GM23248 (cell line): Measurements from ENCODE around the gene NOTUM. TPM values are rescaled to one million over a fixed set of nuclear protein-coding genes. Genes with fewer than 3 reads are reported as not detected.

Experiments used
- DNase-seq: peaks from one replicate; pipeline ENCODE4 v3.0.0-alpha.2; 2015
- H2AFZ ChIP-seq: fragments of 200-600 bp; sonication (generic); 2 replicates; pipeline ENCODE4 v1.6.1; 2016; ENCODE audit warnings: antibody characterized with exemption
- H3F3A ChIP-seq: fragments of 200-600 bp; sonication (generic); 2 replicates; pipeline ENCODE4 v1.6.1; 2016; ENCODE audit warnings: mild to moderate bottlenecking, antibody characterized with exemption, mixed run types; ENCODE audit not compliant: insufficient read depth
- H3K27ac ChIP-seq: fragments of 200-600 bp; sonication (generic); 2 replicates; pipeline ENCODE4 v1.5.1; 2016; ENCODE audit warnings: mild to moderate bottlenecking
- H3K27me3 ChIP-seq: fragments of 200-600 bp; sonication (generic); replicated peaks from 2 replicates; pipeline ENCODE4 v1.6.1; 2016; ENCODE audit warnings: mild to moderate bottlenecking; ENCODE audit not compliant: insufficient read depth
- H3K36me3 ChIP-seq: fragments of 200-600 bp; sonication (generic); 2 replicates; pipeline ENCODE4 v1.6.1; 2016; ENCODE audit warnings: low read depth, mild to moderate bottlenecking
- H3K4me1 ChIP-seq: fragments of 200-600 bp; sonication (generic); 2 replicates; pipeline ENCODE4 v1.6.1; 2016; ENCODE audit warnings: mild to moderate bottlenecking; ENCODE audit not compliant: insufficient read depth
- H3K4me2 ChIP-seq: fragments of 200-600 bp; sonication (generic); one replicate; pipeline ENCODE4 v1.6.1; 2016; ENCODE audit warnings: mild to moderate bottlenecking; ENCODE audit not compliant: unreplicated experiment
- H3K4me3 ChIP-seq: fragments of 200-600 bp; sonication (generic); 2 replicates; pipeline ENCODE4 v1.5.1; 2016; ENCODE audit warnings: mild to moderate bottlenecking
- H3K79me2 ChIP-seq: fragments of 200-600 bp; sonication (generic); 2 replicates; pipeline ENCODE4 v1.6.1; 2016; ENCODE audit warnings: mild to moderate bottlenecking; ENCODE audit not compliant: insufficient read depth
- H3K9ac ChIP-seq: fragments of 200-600 bp; sonication (generic); 2 replicates; pipeline ENCODE4 v1.6.1; 2016; ENCODE audit warnings: mild to moderate bottlenecking
- H3K9me2 ChIP-seq: fragments of 200-600 bp; sonication (generic); 2 replicates; pipeline ENCODE4 v1.6.1; 2016; ENCODE audit warnings: mixed run types, mild to moderate bottlenecking, moderate library complexity; ENCODE audit not compliant: insufficient read depth
- H3K9me3 ChIP-seq: fragments of 200-600 bp; sonication (generic); one replicate; pipeline ENCODE4 v1.6.1; 2017; ENCODE audit warnings: low read depth
- H4K20me1 ChIP-seq: fragments of 200-600 bp; sonication (generic); 2 replicates; pipeline ENCODE4 v1.6.0; 2016; ENCODE audit not compliant: insufficient read depth
- EZH2 ChIP-seq: fragments of 200-600 bp; sonication (generic); IDR thresholded peaks from 2 replicates; pipeline ENCODE4 v1.6.1; 2018; ENCODE audit warnings: antibody characterized with exemption, mild to moderate bottlenecking; ENCODE audit not compliant: insufficient read depth, poor library complexity, severe bottlenecking
- EZH2phosphoT487 ChIP-seq: fragments of 200-600 bp; sonication (generic); IDR thresholded peaks from 2 replicates; pipeline ENCODE4 v1.6.1; 2018; ENCODE audit warnings: antibody characterized with exemption, moderate library complexity, mild to moderate bottlenecking, low read depth; ENCODE audit not compliant: insufficient read depth
- WGBS, 2 experiments: methylation state at CpG; one replicate each; pipeline ENCODE4 v1.1.6; 2015 to 2017; ENCODE audit warnings: low lambda C conversion rate in 2 of 2, low coverage in 1 of 2; ENCODE audit errors: missing lambda C conversion rate in 2 of 2; 5-methylcytosine and 5-hydroxymethylcytosine counted together
- in situ Hi-C: fragments of 300-500 bp; cut with MboI; formaldehyde crosslinking; loops from 2 replicates; pipeline ENCODE4 v1.15.0; 2020
- polyA plus RNA-seq: library from polyadenylated mRNA; unstranded; fragments of >200 nt; fragmentation: Nextera tagmentation; extraction: Ambion mirVana; gene quantifications from 2 replicates; pipeline ENCODE4 v1.2.1, GENCODE V29; 2016
- total RNA-seq: library from RNA; depleted of rRNA; stranded (reverse); fragments of >200 nt; shearing (Covaris generic); gene quantifications from 2 replicates; pipeline ENCODE4 v1.2.3, GENCODE V29; 2014

Gene NOTUM
- total and polyA plus RNA-seq, 2 experiments from 2014 or later = not detected

GRCh38 chr17:81934850-81935708, 25.9 kb downstream of the NOTUM start:
- H3K9me2 ChIP-seq = no peaks in the 10 kb centered on the region
- H3K27me3 ChIP-seq = no peaks in the 10 kb centered on the region
- no peak overlapping the region for H3K9ac ChIP-seq
- H3F3A ChIP-seq = no peaks in the 10 kb centered on the region
- no peaks in the 10 kb centered on the region for H4K20me1 ChIP-seq
- 87 to 91% methylated on average over 31 to 38 of the region's 38 CpGs for WGBS, 2 experiments
- no peak overlapping the region for H3K4me2 ChIP-seq
- TF ChIP-seq EZH2phosphoT487 = no peak
- no peak for TF ChIP-seq EZH2
- no peak for DNase-seq
- no peaks in the 10 kb centered on the region for H3K36me3 ChIP-seq
- 0 out of 2 replicates have a peak overlapping the region, but pooled peaks have one; percentile 86 for H3K4me3 ChIP-seq
- no peaks in the 10 kb centered on the region for H3K9me3 ChIP-seq
- H3K4me1 ChIP-seq = 0 out of 2 replicates have a peak, but pooled peaks cover 7% of the 10 kb centered on the region
- in situ Hi-C loops = no loop called here
- H3K27ac ChIP-seq = no peak overlapping the region
- H2AFZ ChIP-seq = no peak overlapping the region
- peaks cover 16% of the 10 kb centered on the region for H3K79me2 ChIP-seq

GRCh38 chr17:81934098-81934757, 26.8 kb downstream of the NOTUM start:
- no peak overlapping the region for H3K4me2 ChIP-seq
- H3K4me3 ChIP-seq = no peak overlapping the region
- whole genome bisulfite sequencing, 2 experiments = 94 to 96% methylated on average over 22 to 23 of the region's 23 CpGs
- no peaks in the 10 kb centered on the region for H3F3A ChIP-seq
- DNase-seq = no peak
- H3K36me3 ChIP-seq = no peaks in the 10 kb centered on the region
- no peak overlapping the region for H3K9ac ChIP-seq
- H4K20me1 ChIP-seq = no peaks in the 10 kb centered on the region
- peaks cover 16% of the 10 kb centered on the region for H3K79me2 ChIP-seq
- no peak for TF ChIP-seq EZH2phosphoT487
- TF ChIP-seq EZH2 = no peak
- no peak overlapping the region for H3K27ac ChIP-seq
- H3K27me3 ChIP-seq = no peaks in the 10 kb centered on the region
- no peaks in the 10 kb centered on the region for H3K9me3 ChIP-seq
- H3K4me1 ChIP-seq = 0 out of 2 replicates have a peak, but pooled peaks cover 7% of the 10 kb centered on the region
- no peak overlapping the region for H2AFZ ChIP-seq
- H3K9me2 ChIP-seq = no peaks in the 10 kb centered on the region
- in situ Hi-C loops = no loop called here

- no peak for TF ChIP-seq EZH2phosphoT487
- TF ChIP-seq EZH2 = no peak
- H3F3A ChIP-seq = no peaks in the 10 kb centered on the region
- H3K36me3 ChIP-seq = no peaks in the 10 kb centered on the region
- no peak for DNase-seq
- no peak overlapping the region for H3K4me2 ChIP-seq
- H3K27ac ChIP-seq = no peak overlapping the region
- peaks cover 16% of the 10 kb centered on the region for H3K79me2 ChIP-seq
- no peak overlapping the region for H3K9ac ChIP-seq
- 0 out of 2 replicates have a peak, but pooled peaks cover 7% of the 10 kb centered on the region for H3K4me1 ChIP-seq
- H3K9me3 ChIP-seq = no peaks in the 10 kb centered on the region
- H2AFZ ChIP-seq = no peak overlapping the region
- in situ Hi-C loops = no loop called here
- H3K27me3 ChIP-seq = no peaks in the 10 kb centered on the region
- 90 to 93% methylated on average over 12 to 14 of the region's 14 CpGs for WGBS, 2 experiments
- no peak overlapping the region for H3K4me3 ChIP-seq
- H3K9me2 ChIP-seq = no peaks in the 10 kb centered on the region
- no peaks in the 10 kb centered on the region for H4K20me1 ChIP-seq
These were observed 27.7 kb downstream of the NOTUM start for GRCh38 chr17:81933178-81933699.

- Histone ChIP-seq H3K4me3 (no peak overlapping the region), H3K27me3 (no peaks in the 10 kb centered on the region), H3K9me2 (no peaks in the 10 kb centered on the region), H3K4me2 (no peak overlapping the region), H3K9me3 (no peaks in the 10 kb centered on the region), H3K79me2 (peaks cover 16% of the 10 kb centered on the region), H3K36me3 (no peaks in the 10 kb centered on the region), H3K9ac (no peak overlapping the region), H2AFZ (no peak overlapping the region), H4K20me1 (no peaks in the 10 kb centered on the region), H3K27ac (no peak overlapping the region), H3K4me1 (0 out of 2 replicates have a peak, but pooled peaks cover 4% of the 10 kb centered on the region), H3F3A (no peaks in the 10 kb centered on the region)
- WGBS, 2 experiments = 66 to 75% methylated on average over 9 of the region's 9 CpGs
- TF ChIP-seq EZH2 (no peak), EZH2phosphoT487 (no peak)
- DNase-seq = no peak
- in situ Hi-C loops = no loop called here
These were observed 28.5 kb downstream of the NOTUM start for GRCh38 chr17:81932333-81932983.
